Muscle of arm (tissue), 12 donors: ENCODE measurements around the gene SNX25. TPM values are rescaled to one million over a fixed set of nuclear protein-coding genes. Genes with fewer than 3 reads are reported as not detected.

ENCODE experiments used
- DNase-seq: peaks from one replicate; pipeline ENCODE4 v3.0.0-alpha.2; 2013
- polyA plus RNA-seq, 12 donors: library from polyadenylated mRNA; unstranded; fragments of 120-200 nt; gene quantifications; one replicate each; pipeline ENCODE4 v1.2.1, GENCODE V29; 2013; ENCODE audit not compliant: insufficient read length in 12 of 12

The SNX25 gene
- polyA plus RNA-seq, 12 donors, result 7.1 to 12.0 (median 9.3) TPM; not detected in 1

DNA sequence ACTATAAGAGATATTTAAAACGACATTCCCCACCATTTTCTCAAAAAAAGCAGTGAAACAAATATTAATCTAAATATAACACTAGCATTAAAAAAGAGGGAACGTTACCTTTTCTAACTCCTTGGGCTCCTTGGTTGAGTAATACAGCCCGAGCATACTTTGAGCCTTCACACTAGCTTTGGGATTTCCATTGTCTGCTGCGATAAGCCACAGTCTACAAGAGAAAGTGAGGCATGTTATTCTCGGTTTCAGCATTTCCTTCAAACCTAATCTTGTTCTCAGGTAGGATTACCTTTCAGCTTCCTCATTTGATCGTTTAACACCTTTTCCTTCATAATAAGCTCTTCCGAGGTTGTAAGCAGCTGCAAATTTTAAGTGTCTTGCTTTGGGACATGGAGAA, 164.6 kb downstream of the SNX25 start:
- no peak for DNase-seq

DNA sequence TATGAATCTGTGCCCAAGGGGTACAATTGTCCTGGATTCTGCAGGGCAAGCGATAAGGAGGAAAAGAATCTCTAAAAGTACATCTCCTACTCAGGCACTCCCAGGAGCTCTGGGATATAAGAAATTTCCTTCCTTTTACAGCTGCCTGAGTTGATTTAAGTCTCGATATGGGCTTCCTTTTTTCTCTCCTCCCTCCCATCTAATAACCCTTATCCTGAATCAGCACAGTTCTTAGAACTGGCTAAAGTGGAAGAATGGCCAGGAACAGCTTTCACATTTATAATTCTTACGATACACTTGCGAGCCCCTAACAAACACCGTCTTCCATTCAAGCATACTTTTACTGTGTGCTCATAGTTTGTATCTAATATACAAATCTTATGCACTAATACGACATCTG, 165.2 kb downstream of the SNX25 start:
- no peak for DNase-seq

GRCh38 chr4:185378264-185378663, 168.9 kb downstream of the SNX25 start:
- DNase-seq, result no peak

GRCh38 chr4:185379326-185380295, 170.2 kb downstream of the SNX25 start:
- no peak for DNase-seq

DNA sequence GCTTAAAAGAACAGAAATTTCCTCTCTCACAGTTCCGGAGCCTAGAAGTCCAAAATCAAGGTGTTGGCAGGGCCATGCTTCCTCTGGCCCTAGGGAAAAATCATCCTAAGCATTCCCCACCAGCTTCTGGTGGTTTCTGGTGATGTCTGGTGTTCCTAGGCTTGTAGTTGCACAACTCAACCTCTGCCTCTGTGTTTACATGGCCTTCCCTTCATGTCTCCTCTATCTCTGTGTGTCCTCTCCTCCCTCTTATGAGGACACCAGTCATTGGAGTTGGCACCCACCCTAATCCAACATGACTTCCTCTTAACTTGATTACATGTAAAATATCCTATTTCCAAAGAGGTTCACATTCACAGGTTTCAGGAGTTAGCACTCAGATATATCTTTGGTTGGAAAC, 170.9 kb downstream of the SNX25 start:
- DNase-seq, result no peak

DNA sequence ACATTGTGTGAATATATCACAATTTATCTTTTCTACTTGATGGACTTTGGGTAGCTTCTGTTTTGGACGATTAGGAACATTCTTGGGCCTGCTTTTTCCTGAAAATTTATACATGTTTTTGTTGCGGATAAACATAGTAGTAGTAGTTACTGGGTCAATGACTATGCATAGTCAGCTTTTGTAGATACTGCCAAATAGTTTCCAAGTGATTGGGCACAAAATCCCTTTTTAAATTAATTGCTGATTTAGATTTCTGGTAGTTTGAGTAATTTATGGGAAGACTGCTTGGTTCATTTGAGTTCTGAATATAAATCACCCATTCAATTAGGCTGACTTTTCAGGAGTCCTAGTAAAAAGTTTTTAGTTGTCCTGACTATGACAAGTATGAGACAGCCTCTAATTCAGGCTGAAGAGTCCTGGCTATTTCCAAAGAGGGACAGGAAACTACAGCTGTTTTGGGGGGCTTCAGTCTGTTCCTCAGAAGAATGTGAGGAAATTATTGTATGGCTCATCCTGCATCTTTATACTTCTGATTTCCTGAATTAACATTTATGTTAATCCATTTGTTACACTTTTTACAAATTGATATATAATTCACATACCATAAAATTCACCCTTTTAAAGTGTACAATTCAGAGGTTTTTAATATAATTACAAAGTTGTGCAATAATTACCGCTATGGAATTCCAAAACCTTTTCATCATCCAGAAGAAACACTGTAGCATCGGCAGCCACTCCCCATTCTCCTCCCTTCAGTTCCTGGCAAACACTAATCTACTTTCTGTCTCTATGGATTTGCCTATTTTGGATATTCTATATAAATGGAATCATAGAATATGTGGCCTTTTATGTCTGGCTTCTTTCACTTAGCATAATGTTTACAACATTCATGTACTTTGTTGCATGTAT, 172.1 kb downstream of the SNX25 start:
- no peak for DNase-seq

DNA sequence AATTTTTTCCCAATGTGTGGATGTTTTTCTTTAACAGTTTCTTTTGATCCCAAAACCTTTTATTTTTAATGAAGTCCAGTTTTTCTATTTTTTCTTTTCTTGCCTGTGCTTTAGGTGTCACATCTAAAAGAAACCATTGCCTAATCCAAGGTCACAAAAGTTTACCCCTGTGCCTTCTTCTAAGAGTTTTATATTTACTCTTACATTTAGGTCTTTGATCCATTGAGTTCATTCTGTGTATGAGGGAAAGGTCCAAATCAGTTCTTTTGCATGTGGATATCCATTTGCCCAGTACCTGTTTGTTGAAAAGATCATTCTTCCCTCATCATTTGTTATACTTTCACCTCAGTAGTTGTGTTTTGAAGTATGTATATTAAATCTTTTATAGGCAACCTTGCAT, 173.4 kb downstream of the SNX25 start:
- DNase-seq, result no peak

GRCh38 chr4:185383451-185383850, 174.1 kb downstream of the SNX25 start:
- no peak for DNase-seq

DNA sequence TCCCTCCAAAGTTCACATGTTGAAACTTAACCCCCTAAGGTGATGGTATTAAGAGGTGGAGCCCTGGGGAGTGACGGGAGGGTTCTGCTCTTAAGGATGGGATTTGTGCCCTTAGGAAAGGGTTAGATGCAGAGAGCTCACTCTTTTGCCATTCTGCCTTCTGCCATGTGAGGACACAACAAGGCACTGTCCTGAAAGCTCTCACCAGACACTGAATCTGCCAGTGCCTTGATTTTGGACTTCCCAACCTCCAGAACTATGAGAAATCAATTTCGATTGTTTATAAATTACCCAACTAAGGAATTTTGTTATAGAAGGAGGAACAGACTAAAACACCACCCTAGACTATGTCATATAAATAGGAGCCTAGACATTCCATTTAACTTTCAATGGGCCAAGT, 174.7 kb downstream of the SNX25 start:
- DNase-seq, result no peak

GRCh38 chr4:185384930-185385331, 175.5 kb downstream of the SNX25 start:
- no peak for DNase-seq

DNA sequence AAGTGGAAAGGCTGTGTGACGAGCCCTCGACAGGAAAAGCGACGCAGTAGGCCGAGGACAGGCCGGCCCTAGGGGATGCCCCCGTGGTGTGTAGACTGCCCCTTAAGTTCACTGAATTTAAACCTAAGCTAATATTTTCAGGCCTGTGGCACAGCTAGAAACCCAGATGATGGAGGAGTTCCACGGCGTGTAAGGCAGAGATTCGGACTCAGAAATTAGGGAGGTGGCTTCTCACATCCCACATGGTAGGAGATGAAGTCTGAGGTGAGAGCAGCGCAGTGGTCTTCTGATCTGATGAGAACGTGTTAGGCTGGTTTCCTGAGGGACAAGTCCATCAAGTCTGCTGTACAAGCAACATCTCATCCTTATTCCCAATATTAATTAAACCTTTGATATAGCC, 178.6 kb downstream of the SNX25 start:
- DNase-seq, result no peak

DNA sequence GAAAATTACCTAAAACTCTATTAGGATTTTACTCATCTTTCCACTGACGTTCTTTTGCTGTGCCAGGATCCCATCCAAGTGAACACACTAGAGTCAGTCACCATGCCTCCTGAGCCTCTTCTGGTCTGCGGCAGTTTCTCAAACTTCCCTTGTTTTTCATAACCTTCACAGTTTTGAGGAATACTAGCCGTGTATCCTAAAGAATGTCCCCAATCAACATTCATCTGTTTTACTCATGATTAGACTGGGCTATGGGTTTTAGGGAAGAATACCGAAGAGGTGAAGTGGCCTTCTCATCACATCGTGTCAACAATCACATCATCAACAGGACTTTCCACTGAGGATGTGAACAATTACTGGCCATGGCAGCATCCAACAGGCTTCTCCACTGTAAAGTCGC, 181.5 kb downstream of the SNX25 start:
- DNase-seq, result no peak

DNA sequence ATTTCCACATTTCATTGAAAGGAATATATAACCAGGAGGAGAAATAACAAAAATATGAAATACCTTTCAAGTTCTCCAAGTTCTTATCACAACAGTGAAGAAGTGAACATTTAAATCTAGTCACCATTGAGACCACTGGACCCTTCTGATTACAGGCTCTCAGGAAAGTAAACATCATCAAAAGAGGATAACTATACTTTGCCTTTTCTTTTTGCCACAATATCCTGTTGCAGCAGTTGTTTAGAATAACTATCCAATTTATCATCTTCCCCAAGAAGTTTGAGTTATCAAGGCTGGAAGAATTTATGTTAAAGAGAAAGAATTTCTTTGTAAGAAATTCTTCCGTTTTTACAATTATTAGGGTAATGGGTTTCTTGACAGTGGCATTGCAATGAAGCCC, 182.8 kb downstream of the SNX25 start:
- no peak for DNase-seq

DNA sequence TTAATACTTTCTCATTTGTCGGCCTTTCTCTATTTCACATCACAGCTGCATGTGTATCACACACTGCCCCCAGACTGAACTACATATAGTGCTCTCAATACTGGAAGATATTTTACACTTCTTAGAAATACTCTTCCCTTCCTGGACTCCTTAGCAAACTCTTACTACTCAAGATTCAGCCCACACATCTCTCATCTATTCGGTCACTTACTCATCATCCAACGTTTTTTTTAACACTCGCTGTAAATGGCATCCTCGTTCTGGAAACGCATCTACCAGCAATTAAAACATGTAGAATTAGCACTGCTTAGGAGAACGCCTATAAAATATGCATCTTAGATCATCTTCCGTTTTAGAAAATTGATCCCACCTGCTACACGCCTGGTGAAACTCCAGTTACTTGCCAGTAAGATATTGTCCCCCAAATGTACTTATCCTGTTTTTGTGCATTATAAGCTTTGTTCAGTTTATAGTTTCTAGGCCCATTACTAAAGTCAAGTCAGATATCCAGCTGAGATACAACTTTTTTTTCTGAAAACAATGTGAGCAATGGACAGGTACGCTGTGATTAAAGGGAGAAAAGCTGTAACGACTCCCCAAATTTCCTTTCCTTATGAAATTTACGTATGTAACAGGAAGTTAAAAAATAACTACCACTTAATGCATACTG, 185.3 kb downstream of the SNX25 start:
- peak; percentile 36 for DNase-seq

GRCh38 chr4:185395238-185395955, 186.0 kb downstream of the SNX25 start, which contains the start of gene LRP2BP:
Gene LRP2BP (minus strand): TSS chr4:185395924. CDS start chr4:185378186, 17,738 bp downstream.
- DNase-seq, result peak; percentile 93

- DNase-seq, result peak; percentile 97
Measured at GRCh38 chr4:185395956-185396723, 186.7 kb downstream of the SNX25 start.

DNA sequence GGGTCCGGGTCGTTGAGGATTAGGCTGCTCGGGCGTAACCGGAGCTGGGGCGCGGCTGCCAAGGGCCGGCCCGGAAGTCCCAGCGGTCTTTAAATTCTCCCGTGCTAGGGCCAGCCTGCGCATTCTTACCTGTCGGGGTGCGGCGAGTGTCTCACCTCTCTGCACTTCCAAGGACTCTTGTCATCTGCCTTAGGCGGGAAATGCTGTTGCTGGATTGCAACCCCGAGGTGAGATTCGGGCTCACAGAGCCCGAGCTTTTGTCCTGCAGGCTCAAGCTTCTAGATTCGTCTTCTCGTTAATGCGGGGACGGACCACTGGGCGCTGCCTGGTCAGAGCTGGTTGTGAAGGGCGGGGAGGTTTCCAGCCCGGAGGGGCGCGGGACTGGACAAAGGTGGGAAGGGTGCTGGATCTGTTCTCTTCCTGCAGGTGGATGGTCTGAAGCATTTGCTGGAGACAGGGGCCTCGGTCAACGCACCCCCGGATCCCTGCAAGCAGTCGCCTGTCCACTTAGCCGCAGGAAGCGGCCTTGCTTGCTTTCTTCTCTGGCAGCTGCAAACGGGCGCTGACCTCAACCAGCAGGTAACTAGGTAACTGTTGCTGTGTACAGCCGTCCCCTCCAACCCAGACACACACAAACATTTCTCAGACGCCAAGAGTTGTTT, 187.5 kb downstream of the SNX25 start, which contains the start of gene ANKRD37:
Gene ANKRD37 (plus strand): TSS at position 118 of the 662 bp plus-strand sequence. CDS start 83 bp downstream, at position 201.
- DNase-seq, result peak; percentile 43

DNA sequence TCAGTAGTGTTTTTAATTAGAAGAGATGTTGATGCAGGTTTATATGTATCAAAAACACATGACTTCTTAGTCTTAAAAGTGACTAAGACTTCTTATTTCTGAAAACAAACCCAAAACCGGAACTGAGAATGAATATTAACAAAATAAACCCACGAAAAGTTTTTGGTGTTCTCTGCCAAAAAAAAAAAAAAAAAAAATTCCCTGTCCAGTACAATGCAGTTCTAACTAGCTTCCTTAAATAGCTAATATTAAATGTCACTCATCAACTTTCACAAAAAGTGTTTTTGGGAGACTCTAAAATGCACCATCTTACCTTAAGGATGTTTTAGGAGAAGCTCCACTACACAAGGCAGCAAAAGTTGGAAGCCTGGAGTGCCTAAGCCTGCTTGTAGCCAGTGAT, 189.2 kb downstream of the SNX25 start:
- DNase-seq, result no peak

GRCh38 chr4:185399466-185399865, 190.1 kb downstream of the SNX25 start:
- DNase-seq, result no peak

DNA sequence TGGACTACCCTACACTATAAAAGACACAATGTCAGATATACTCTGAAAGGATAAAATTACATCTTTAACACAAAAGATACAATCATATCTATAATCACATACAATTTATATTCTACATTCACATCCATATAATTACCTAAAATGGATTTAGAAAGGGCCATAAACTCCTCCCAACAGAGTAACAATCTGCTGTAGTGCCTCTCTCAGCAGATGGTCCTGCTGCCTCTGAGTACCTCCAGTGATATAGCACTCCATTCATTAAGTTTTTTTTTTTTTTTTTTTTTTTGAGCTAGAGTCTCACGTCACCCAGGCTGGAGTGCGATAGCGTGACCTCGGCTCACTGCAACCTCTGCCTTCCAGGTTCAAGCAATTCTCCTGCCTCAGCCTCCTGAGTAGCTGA, 194.6 kb downstream of the SNX25 start:
- no peak for DNase-seq
